ENCODE data around the gene SUSD3. TPM values are rescaled to one million over a fixed set of nuclear protein-coding genes. Genes with fewer than 3 reads are reported as not detected.

The SUSD3 gene
- total RNA-seq, 4 donors from 2014 or later: 6.8 to 24.2 (median 12.8) TPM

- no peak for TF ChIP-seq CTCF (IDR thresholded peaks at IDR 0.05)
- ATAC-seq (ENCODE audit: low FRiP score) (no peak), DNase-seq (ENCODE audit: low spot score) (peak; percentile 16)
Observed at GRCh38 chr9:93093127-93093876, 34.8 kb downstream of the SUSD3 start.

GRCh38 chr9:93093877-93094657 lies 35.6 kb downstream of the SUSD3 start:
- ATAC-seq (ENCODE audit: low FRiP score) (no peak), DNase-seq (ENCODE audit: low spot score) (peak; percentile 18)
- TF ChIP-seq CTCF (IDR thresholded peaks at IDR 0.05): no peak

- DNase-seq (ENCODE audit: low spot score) (peak; percentile 37), ATAC-seq (ENCODE audit: low FRiP score) (no peak)
- TF ChIP-seq CTCF (IDR thresholded peaks at IDR 0.05): no peak
Observed at GRCh38 chr9:93094658-93095204, 36.2 kb downstream of the SUSD3 start.

- no peak for TF ChIP-seq CTCF (IDR thresholded peaks at IDR 0.05)
- DNase-seq (ENCODE audit: low spot score) (peak; percentile 99), ATAC-seq (ENCODE audit: low FRiP score) (peak; percentile 86)
Observed at GRCh38 chr9:93095205-93096130, 37.0 kb downstream of the SUSD3 start.

- ATAC-seq (ENCODE audit: low FRiP score): peak; percentile 26
- TF ChIP-seq CTCF (IDR thresholded peaks at IDR 0.05): no peak
- DNase-seq (ENCODE audit: low spot score): peak; percentile 24
Observed at GRCh38 chr9:93096131-93096802, 37.8 kb downstream of the SUSD3 start, which contains the start of gene CARD19. CARD19 (plus strand) TSS chr9:93096217; CDS start chr9:93096346, 129 bp downstream.

Data from omental fat pad (tissue), 4 donors.